ENCODE measurements around the gene PDIA5.

PDIA5 gene

GRCh38 chr3:123066896-123067688 lies at the start of gene PDIA5:
Gene PDIA5, plus strand, starts transcription at chr3:123067025. Its CDS starts 140 bp downstream, at chr3:123067165.
- DNase-seq: peak in 4 of 6 experiments; percentile 11 to 49 (median 28)

GRCh38 chr3:123018683-123019082 lies 48.1 kb upstream of the PDIA5 start:
- no peak for DNase-seq

- DNase-seq: no peak
These were observed 47.7 kb upstream of the PDIA5 start for GRCh38 chr3:123019161-123019560.

- no peak for DNase-seq
These were observed 47.2 kb upstream of the PDIA5 start for GRCh38 chr3:123019591-123019990.

GRCh38 chr3:123020709-123021108 lies 46.1 kb upstream of the PDIA5 start:
- DNase-seq: no peak

GRCh38 chr3:123021388-123021787 lies 45.4 kb upstream of the PDIA5 start:
- DNase-seq: no peak

- no peak for DNase-seq
These were observed 44.8 kb upstream of the PDIA5 start for GRCh38 chr3:123021996-123022510.

GRCh38 chr3:123024056-123024455 lies 42.8 kb upstream of the PDIA5 start:
- DNase-seq: no peak

GRCh38 chr3:123025642-123026521 lies 40.9 kb upstream of the PDIA5 start:
- no peak for DNase-seq

GRCh38 chr3:123026565-123027291 lies 40.1 kb upstream of the PDIA5 start:
- DNase-seq: no peak

GRCh38 chr3:123027292-123028232 lies 39.3 kb upstream of the PDIA5 start, which contains the start of gene SEMA5B:
Gene SEMA5B, minus strand, starts transcription at chr3:123027763. Its CDS starts 66,500 bp downstream, at chr3:122961263.
- DNase-seq: peak in 3 of 6 experiments; percentile 6 to 28 (median 12)

- DNase-seq: peak in 2 of 6 experiments; percentile 1 to 55
These were observed 38.5 kb upstream of the PDIA5 start for GRCh38 chr3:123028233-123028828.

GRCh38 chr3:123031051-123031450 lies 35.8 kb upstream of the PDIA5 start:
- DNase-seq: no peak

- no peak for DNase-seq
These were observed 34.8 kb upstream of the PDIA5 start for GRCh38 chr3:123032057-123032456.

- DNase-seq: no peak
These were observed 32.7 kb upstream of the PDIA5 start for GRCh38 chr3:123034120-123034519.

- no peak for DNase-seq
These were observed 31.8 kb upstream of the PDIA5 start for GRCh38 chr3:123034996-123035395.

GRCh38 chr3:123036352-123037014 lies 30.3 kb upstream of the PDIA5 start:
- no peak for DNase-seq

GRCh38 chr3:123037015-123037375 lies 29.8 kb upstream of the PDIA5 start:
- DNase-seq: no peak

GRCh38 chr3:123038751-123039150 lies 28.1 kb upstream of the PDIA5 start:
- no peak for DNase-seq

- no peak for DNase-seq
These were observed 27.6 kb upstream of the PDIA5 start for GRCh38 chr3:123039178-123039577.

- DNase-seq: no peak
These were observed 24.4 kb upstream of the PDIA5 start for GRCh38 chr3:123042413-123042812.
